CD4-positive, alpha-beta T cell treated with Interleukin-1 beta for 1 hour (primary cell): ENCODE results near the gene PPP4C.

ENCODE experiments used
- DNase-seq, 2 donors: peaks; one replicate each; pipeline ENCODE4 v3.0.0-alpha.2; 2020 to 2022

The PPP4C gene

DNA sequence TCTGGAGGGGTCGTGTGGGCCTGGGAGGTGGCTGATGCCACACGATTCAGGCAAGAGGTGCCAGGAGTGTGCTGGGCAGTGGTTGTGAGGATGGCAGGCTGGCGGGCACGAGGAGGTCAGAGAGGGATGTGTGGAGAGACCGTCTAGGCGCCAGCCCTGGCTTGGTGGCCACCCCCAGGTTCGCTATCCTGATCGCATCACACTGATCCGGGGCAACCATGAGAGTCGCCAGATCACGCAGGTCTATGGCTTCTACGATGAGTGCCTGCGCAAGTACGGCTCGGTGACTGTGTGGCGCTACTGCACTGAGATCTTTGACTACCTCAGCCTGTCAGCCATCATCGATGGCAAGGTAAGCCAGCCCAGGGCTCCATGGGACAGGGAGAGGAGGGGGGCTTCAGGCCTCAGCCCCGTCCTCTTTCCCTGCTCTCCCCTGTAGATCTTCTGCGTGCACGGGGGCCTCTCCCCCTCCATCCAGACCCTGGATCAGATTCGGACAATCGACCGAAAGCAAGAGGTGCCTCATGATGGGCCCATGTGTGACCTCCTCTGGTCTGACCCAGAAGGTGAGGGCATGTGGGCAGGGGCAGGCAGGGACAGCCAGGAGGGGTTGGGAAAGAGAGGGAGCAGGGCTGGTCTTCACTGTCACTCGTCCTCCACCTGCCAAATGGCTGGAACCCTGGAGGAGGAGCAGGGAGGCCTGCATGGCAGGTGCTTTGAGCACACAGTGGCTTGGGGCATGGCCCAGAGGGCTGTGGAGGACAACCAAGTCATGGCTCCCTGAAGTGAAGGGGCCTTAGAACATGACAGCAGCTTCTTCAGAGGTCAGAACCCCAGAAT lies 7.6 kb downstream of the PPP4C start:
- DNase-seq = no peak

DNA sequence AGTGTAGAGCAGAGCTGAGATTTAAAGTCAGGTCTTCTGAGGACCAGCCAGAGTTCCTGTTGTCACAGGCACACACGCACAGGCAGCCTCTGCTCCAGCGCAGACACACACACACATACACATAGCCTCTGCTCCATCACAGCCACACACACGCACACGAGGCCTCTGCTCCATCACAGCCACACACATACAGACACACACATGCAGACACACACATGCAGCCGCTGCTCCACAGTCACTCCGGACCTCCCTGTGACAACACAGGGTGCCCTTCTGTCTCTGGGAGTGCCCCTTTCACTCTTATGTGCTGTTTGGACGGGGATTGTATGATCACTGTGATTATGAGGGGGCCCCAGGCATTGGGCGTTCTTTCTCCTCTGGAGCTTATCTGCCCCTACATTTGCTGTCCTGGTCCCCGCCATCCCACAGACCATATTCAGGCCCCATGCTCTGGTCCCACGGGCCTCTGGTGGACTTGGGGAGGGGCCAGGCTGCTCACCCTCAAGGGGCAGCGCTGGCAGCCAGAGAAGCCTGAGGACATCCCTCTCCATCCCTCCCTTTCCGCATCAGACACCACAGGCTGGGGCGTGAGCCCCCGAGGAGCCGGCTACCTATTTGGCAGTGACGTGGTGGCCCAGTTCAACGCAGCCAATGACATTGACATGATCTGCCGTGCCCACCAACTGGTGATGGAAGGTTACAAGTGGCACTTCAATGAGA lies 8.5 kb downstream of the PPP4C start:
- no peak for DNase-seq

DNA sequence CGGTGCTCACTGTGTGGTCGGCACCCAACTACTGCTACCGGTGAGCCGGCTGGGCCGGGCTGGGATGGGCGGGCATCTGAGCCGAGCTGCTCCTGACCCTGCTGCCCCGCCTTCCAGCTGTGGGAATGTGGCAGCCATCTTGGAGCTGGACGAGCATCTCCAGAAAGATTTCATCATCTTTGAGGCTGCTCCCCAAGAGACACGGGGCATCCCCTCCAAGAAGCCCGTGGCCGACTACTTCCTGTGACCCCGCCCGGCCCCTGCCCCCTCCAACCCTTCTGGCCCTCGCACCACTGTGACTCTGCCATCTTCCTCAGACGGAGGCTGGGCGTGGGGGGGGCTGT lies 9.0 kb downstream of the PPP4C start:
- no peak for DNase-seq

DNA sequence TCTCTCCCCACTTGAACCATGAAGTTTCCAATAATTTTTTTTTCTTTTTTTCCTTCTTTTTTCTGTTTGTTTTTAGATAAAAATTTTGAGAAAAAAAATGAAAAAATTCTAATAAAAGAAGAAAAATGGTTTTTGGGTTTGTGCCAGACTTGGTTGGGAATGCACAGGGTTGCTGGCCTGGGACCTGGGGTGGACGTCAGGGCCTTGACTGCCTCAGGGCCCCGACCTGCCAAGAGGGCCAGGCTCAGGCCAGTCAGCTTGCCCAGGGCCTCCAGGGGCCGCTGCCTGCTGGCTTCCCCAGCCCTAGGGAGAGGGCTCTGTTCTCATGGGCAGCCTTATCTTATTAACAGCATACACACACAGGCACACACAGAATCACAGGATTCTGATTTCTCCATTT lies 9.5 kb downstream of the PPP4C start:
- no peak for DNase-seq

DNA sequence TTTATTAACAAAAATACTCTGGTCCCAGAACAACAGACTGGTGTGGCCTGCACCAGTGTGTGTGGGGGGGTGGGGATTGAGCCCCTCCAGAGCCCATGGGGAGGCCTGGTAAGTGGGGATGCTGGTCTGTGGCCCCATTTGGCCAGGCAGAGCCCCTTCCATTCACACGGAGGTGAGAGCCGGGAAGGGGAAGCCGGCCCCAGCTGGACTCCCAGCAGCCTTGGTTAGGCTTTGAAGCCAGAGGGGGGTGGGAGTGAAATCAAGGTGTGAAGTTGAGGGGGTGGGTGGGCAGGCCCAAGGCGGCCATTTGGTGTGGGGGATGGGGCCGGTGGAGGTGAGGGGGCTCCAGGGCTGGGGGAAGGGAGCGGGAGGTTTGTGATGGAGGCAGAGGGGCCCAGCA lies 10.0 kb downstream of the PPP4C start:
- no peak for DNase-seq

DNA sequence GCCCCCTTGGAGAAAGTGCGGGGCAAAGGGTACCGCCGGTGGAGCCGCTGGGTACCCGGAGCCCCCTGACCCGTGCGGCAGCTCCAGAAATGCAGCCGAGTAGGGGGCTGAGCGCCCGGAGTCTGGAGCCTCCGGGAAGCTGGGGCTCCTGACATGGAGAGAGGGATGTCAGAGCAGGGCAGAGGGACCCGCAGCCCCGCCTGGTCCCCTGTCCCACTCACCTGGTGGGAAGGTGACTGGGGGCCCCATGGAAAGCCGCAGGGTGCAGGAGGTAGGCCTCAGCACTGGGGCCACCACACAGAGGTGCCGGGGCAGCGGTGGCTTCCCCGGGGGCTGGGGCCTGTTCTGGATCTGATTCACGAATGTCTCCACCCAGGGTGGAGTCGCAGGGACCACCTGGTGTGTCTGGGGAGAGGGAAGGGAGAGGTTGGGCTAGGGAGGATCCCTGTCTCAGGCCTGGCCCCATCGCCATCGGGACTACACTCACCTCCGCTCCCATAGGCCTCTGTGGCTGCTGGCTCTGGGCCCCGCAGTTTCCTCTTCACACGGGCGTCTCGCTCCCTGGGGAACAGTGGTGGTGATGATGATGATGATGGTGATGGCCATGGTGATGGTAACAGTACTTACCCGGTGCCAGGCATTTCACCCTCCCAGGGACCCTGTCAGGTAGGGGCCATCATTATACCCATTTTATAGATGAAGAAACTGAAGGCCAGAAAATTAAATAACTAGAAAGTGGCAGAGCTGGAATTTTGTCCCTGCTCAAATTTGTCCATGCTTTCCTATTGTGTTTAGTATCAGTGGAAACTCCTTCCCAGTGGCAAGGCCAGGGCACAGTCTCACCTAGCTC lies 10.7 kb downstream of the PPP4C start:
- no peak for DNase-seq

DNA sequence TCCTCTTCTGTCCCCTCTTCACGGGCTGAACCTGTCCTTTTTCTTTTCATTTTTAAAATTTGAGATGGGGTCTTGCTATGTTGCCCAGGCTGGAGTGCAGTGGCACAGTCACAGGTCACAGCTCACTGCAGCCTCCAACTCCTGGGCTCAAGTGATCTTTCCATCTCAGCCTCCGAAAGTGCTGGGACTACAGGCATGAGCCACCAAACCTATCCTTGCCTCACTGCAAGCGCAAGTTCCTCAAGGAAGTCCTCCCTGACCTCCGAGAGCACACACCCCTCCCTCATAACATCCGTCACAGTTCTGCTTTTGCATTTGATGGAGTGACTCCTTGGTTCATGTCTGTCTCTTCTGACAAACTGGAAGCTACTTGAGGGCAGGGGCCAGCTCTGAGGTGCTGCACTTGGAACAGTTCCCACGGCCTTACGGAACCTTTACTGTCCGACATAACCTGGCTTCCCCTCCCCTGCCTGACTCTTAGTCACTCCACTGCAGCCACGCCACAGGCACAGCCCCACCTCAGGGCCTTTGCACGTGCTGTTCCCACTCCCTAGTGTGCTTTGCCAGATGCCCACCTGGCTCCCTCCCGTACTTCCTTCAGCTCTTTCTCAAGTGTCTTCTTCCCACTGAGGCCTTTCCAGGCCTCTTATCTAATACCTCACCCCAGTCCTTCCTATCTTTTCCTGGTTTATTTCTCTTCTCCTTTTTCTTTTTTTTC lies 11.5 kb downstream of the PPP4C start:
- DNase-seq = peak in 1 of 2 donors; percentile 59

DNA sequence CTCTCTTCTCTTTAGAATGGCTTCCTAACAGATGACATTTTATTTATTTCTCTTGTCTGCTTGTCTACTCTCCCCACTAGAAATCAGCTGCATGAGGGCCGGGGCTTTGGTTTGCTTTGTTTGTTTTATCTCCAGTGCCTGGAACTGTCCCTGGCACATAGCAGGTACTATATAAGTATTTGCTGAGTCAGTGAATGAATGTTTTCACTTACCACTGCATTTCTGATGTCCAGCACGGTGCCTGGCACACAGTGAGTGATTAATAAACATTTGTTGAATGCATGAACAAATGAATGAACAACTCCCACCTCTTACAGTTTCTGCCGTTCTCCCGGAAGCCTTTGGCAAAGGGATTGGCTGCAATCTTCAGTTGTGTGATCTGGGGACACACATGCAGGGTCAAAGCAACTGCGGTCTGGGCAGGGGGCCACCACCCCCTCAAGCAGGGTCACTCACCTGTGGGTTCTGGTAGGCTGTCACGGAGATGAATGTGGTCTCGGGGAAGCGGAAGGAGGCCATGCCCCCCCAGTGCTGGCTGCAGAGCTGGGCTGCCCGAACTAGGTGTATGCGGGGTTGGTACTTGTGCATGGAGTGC lies 12.5 kb downstream of the PPP4C start:
- no peak for DNase-seq

DNA sequence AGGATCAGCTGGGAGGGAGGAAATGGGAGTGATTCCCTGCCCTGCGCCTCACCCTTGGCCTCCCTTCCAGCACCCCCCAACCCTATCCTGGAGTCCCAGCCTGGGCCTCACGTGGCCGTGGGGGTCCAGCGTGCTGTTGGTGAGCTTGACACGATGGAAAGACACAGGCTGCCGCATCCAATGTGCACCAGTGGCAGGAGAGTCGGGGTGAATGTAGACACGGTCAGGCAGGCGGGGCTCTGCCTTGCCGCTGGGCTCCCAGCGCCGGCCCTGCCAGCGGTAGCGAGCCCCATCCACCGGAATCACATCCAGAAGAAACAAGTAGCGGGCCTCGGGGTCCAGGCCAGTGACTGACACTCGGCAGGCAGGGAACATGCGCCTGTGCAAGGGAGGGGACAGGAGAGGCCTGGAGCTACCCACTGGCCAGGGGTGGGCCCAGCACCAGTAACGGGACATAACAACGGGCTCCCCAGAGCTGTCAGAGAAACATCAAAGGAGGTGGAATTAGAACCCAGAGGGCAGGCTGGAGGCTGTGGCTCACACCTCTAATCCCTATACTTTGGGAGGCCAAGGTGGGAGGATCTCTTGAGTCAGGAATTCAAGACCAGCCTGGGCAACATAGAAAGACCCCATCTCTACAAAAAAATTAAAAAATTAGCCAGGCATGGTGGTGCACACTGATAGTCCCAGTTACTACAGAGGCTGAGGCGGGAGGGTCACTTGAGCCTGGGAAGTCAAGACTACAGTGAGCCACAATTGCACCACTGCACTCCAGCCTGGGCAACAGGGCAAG lies 13.2 kb downstream of the PPP4C start:
- no peak for DNase-seq

DNA sequence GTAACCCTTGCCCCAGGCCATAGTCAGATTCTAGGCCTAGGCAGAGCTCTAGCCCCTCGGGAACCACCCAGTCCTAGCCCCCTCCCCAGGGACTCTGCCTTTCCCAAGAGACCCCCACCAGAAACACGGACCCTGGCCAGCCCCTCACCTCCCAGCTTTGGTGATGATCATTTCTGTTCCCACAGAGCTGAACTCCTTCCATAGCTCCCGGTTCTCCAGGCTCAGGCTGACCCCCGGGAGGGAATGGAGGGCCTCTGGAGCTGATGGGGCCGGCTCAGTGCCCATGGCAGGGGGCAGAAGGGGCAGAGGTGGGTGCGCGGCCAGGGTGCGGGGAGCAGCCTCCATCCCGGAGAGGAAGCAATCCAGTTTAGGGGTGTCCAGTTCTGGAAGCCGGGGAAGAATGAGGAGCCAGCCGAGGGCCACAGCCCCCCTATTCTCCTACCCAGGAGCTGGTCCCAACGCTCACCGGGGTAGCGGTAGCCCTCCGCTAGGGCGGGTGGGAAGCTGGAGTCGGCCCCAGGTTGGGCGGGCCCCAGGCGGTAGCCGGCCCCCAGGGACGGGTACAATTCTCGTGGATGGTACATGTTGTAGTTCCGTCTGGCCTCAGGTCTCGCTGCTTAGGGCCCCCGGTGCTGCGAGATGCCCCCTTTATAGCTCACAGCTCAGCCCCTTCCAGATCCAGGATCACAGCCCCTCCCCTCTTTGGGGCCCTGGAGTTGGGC lies 15.0 kb downstream of the PPP4C start:
- no peak for DNase-seq

DNA sequence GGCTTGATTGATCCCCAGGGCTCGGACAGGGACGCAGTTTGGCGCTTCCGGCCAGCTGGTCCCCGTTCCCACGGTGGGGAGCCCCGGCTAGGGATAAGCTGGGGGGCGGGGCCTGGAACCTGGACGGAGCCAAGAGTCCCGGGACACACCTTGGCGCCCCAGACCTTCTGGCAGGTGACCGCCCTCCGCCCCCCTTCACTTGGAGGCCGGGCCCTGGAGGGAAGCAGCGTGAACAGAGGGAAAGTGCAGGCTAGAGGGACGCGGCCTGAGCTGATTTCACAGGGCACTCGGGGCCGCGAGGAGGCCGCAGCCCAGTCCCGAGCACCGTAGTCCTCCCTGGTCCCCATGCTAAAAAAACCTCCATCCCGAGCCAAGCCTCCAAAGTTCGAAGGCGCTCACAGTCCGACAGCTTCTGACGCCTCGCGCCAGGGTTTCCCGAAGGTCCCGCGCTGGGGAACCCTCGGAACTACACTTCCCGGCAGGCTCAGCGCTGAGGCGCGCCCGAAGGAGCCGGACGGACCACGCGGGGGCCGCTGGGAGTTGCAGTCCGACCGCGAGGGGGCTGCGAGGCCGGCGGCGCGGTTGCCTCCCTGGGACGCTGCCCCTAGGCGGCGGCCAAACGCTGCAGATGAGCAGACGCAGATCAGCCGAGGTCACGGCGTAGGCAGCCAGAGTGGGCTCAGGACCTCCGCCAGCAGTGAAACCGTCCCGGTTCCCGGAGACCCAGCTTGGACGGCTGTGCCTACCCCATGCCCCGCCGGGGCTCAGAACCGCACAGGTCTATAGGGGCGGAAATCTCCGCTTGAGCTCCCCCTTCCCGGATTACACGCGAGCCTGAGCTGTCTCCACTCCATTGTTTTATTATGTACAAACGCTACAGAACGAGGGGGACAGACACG lies 15.9 kb downstream of the PPP4C start, which contains the start of gene TBX6:
Gene TBX6, minus strand, starts transcription at position 451 of the 899 bp plus-strand sequence. CDS start 731 bp downstream, outside the sequence.
- peak; percentile 93 to 94 for DNase-seq

DNA sequence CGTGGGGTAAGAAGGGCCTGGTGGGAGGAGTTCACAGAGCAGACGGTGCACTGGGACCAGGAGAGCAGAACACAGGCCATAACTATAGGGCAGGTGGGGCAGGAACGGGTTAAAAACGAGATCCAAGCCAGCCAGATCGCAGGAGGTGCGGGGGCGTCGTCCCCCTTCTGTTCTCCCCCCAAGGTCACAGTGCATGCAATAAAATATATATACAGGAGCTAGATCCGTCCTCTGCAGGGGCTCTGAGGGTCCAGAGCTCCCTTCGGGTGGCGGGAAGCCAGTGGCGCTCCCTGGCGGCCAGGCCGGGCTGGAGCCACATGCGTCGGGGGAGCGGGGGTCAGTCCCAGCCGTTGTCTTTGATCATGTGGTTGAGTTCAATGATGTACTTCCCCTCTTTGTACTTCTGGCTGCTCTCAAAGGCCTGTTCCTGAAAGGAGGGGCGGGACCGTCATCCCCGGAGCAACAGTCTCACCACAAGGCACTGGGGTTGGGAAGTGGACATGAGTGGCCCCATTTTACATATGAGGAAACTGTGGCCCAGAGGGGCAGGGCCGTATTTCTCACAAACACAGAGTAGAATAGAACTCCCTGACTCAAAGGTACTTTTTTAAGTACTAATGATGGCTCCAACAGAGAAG lies 16.7 kb downstream of the PPP4C start:
- peak; percentile 79 to 89 for DNase-seq

DNA sequence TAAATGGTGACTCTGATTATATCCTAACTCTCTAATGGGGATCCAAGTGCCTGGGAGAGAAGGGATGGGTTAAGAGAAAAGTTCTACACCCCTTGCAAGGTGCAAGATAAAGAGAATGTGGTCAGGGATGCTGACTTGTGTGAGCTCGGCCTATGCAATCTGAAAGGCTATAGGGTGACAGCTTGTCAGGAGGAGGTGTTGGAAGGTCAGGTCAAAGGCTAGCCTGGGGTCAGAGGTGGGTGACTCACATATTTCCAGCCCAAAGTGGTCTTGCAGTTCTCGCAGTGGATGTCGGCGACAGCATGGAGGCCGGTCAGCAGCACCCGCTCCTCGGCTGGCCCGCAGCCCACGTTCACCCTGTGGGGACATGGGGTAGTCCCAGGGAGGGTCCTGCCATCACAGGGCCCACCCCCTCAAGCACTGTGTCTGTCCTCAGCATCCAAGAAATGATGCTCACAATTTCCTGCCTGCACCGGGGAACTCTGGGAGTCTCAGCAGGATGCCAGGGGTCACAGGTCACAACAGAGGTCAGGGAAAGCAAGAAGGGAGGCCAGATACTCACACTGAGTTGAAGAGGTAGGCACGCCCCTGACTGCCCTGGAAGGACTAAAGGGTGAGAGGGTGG lies 18.9 kb downstream of the PPP4C start:
- DNase-seq = no peak

DNA sequence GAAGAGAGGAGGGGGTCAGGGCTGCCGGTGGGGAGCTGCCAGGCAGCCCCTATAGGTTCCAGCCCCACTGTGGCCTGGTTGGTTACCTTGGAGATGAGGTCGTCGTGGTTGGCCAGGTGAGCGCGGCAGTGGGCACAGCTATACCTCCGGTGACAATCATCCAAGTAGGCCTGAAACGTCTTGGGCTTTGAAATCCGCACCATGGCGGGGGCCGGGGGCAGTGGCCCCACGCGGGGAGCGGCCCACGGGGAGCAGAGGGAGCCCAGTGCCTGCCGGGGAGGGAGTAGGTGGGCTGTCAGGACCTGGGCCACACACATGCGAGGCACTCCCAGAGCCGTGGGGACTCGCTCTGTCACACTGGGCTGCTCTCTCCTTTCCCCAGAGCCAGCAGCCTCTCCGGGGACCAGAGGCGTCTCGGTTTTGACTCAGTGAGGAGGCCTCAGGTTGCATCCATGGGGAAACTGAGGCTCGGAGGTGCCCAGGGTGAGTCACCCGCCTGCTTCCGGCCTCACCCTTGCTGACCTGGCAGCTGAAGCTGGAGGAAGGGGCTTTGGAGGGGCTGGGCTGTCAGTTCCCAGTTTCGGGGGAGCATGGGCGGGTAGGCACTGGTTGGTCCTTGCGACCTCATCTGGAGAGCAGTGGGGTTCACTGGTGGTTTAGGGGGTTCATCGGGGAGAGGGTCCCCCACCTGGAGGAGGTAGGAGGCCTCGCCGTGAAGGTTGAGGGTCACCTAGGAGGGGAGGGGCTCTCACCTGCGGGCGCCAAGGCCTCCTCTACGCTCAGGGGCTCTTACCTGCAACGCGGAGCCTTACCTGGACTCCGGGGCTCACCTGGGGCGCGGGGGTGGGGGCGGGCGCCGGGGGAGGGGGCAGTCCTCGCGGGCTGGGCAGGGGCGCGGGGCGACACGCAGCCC lies 19.6 kb downstream of the PPP4C start:
- no peak for DNase-seq

DNA sequence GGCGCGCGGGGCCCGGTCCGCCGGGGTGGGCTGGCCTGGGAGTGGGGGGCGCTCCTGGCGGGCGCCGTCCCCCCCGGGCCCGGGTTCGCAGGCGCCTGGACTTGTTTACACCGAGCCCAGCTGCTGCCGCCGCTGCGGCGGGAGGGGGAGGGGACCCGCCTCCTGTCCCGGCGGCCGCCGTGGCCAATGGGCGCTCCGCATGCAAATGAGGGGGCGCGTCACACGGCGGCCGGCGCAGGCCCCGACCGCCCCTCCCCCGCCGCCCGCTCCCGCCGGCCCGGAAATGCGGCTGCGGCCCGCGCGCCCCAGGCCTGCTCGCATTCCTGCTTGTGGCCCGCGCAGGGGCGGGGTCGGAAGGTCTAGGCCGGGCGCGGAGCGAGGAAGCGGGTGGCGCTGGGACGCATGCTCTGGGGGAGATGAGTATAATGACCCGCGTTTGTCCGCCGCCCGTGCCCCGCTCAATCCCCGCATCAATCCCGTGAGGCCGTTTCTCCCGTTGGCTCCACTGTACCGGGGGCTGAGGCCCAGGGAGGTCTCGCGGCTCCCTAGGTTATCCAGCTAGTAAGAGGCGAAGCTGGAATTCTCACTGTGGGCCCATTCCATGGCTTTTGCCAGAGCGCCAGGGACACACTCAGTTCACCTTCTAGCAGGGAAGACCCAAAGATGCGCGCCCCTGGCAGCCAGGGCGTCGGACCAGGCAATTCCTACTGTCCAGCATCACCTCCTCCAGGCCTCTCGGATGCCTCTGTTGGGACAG lies 20.5 kb downstream of the PPP4C start, which contains the start of gene YPEL3:
Gene YPEL3, minus strand, starts transcription at position 109 of the 757 bp plus-strand sequence. CDS start 731 bp downstream, outside the sequence.
- DNase-seq = peak; percentile 91 to 92

DNA sequence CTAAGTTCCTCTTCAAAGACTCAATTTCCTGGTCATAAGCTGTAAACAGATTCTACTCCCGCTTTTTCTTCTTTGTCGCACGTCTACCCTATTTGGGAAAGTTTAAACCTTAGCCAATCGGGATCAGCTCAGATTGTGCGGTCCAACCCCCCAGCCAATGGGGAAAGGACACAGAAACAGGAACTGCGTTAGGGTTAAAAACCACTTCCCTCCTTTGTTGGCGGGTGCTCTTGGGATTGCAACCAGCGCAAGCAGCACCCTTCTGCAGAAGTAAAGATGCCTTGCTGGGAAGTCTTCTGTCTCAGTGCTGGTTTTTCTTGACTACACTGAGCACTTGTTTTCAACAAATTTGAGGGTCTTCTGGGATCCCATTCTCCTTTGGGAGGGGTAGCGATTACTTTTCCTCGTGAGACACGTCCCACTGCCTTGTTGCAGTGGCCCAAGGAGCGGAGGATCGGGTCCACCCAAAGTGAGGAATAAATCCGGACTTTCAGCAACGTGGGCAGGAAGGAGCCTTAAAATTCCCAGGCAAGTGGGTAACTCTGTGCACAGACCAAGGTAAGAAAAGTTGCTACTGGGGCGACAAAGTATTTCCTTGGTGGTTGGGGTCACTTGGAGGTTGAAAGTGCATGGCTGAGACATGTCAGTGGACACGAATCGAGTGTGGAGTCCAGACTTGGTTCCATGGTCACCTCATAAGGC lies 21.2 kb downstream of the PPP4C start:
- DNase-seq = peak; percentile 33 to 37
